HCT116 (cell line): Measurements from ENCODE around the gene DMBX1.

Experiments used
- CTCF ChIP-seq, 3 experiments: fragments of 200-600 bp in 1 of 3; sonication (generic) in 1 of 3; IDR thresholded peaks in 2 of 3; conservative IDR thresholded peaks in 1 of 3; 2 replicates each; pipeline ENCODE4 v1.5.1; 2012 to 2017; ENCODE audit warnings: low read depth in 2 of 3, low read length in 2 of 3, antibody characterized with exemption in 1 of 3, borderline replicate concordance in 1 of 3, control low read depth in 1 of 3, mild to moderate bottlenecking in 1 of 3, mixed read lengths in 1 of 3, mixed run types in 1 of 3, moderate library complexity in 1 of 3; ENCODE audit not compliant: insufficient read depth in 1 of 3
- EZH2 ChIP-seq: fragments of 200-600 bp; sonication (generic); IDR thresholded peaks from 2 replicates; pipeline ENCODE4 v1.6.1; 2017; ENCODE audit warnings: antibody characterized with exemption, mixed run types
- POLR2AphosphoS5 ChIP-seq: IDR thresholded peaks from 2 replicates; pipeline ENCODE4 v1.6.1; 2011; ENCODE audit warnings: mild to moderate bottlenecking, low read depth, low read length, moderate library complexity
- ZFX ChIP-seq: fragments of 450-650 bp; IDR thresholded peaks from 2 replicates; pipeline ENCODE4 v1.6.1; 2017

- TF ChIP-seq POLR2AphosphoS5 (no peak), CTCF (IDR thresholded peaks at IDR 0.05 in 2 of 3, conservative IDR thresholded peaks at IDR 0.05 in 1 of 3; ENCODE audit: borderline replicate concordance in 1 of 3, insufficient read depth in 1 of 3, low read depth in 2 of 3, low read length in 2 of 3) (no peak), ZFX (no peak), EZH2 (no peak)
Measured at GRCh38 chr1:46490656-46491442, 1.2 kb downstream of the DMBX1 start.
